ENCODE data around the gene ARHGEF39. TPM values are rescaled to one million over a fixed set of nuclear protein-coding genes. Genes with fewer than 3 reads are reported as not detected.
"Not testable (repeated sequence)": the region's sequence is repeated elsewhere in the genome, so short reads cannot be mapped to it uniquely, and the experiment has no call there.

The ARHGEF39 gene
- total RNA-seq, 5 donors from 2014 or later (not counting 1 experiment from before 2014, with no cell fraction given): 0.12 to 1.3 (median 0.57) TPM

- Histone ChIP-seq H3K36me3 (ENCODE audit: control insufficient read depth in 2 of 2, extremely low read depth in 1 of 2, insufficient read depth in 1 of 2, low read length in 1 of 2) (no peaks in the 10 kb centered on the region), H3K9me3 (no peaks in the 10 kb centered on the region), H3K27me3 (replicated peaks in 1 of 2; ENCODE audit: control insufficient read depth in 2 of 2, extremely low read depth in 1 of 2, insufficient read depth in 2 of 2, low read length in 1 of 2) (no peaks in the 10 kb centered on the region), H3K4me1 (ENCODE audit: control insufficient read depth in 1 of 2, extremely low read depth in 1 of 2, insufficient read depth in 2 of 2, low read length in 2 of 2) (peaks cover 23 to 42% of the 10 kb centered on the region in 2 experiments), H3K27ac (ENCODE audit: low read length) (peak overlapping the region; percentile 71), H3K4me3 (ENCODE audit: control insufficient read depth in 1 of 2, extremely low read depth in 1 of 2, low read length in 1 of 2) (no peak overlapping the region)
- peaks cover 9% of the 10 kb centered on the region for H3K36me3 Mint-ChIP-seq
- H3K4me1 Mint-ChIP-seq: peaks cover 65 to 73% (median 69%) of the 10 kb centered on the region in 3 donors
- DNase-seq (no peak), ATAC-seq (replicated peaks in 1 of 4) (no peak)
- H3K4me3 Mint-ChIP-seq: peak overlapping the region in 2 of 3 donors; percentile 29 to 65
- H3K27me3 Mint-ChIP-seq: no peaks in the 10 kb centered on the region
- peak overlapping the region; percentile 78 to 90 for H3K27ac Mint-ChIP-seq
- ChIA-PET POLR2A (interaction anchor here (0.5 to 1.4 kb wide), 4 partner anchors 18 to 203 kb away, joined by 3 to 4 read pairs (median 3); partner anchors contain the start of genes CCDC107 (in 1 of the 2) and RMRP (in 1 of the 2)), CTCF (interaction anchor here (0.6 to 2.0 kb wide), 7 partner anchors 17 to 993 kb away, joined by 3 to 13 read pairs (median 4); partner anchors contain the start of genes CCDC107 (in 1 of the 2) and RMRP (in 1 of the 2))
- H3K9me3 Mint-ChIP-seq: no peaks in the 10 kb centered on the region
- no CpG with 5 or more reads among the region's 1 CpG for WGBS (ENCODE audit: insufficient coverage)
Measured at GRCh38 chr9:35639631-35640030, 25.4 kb downstream of the ARHGEF39 start.

GRCh38 chr9:35639225-35639624, 25.8 kb downstream of the ARHGEF39 start:
- H3K9me3 ChIP-seq; DNase-seq; H3K27me3 ChIP-seq (replicated peaks in 1 of 2; ENCODE audit: control insufficient read depth in 2 of 2, extremely low read depth in 1 of 2, insufficient read depth in 2 of 2, low read length in 1 of 2); H3K36me3 Mint-ChIP-seq; H3K9me3 Mint-ChIP-seq; H3K4me3 ChIP-seq (ENCODE audit: control insufficient read depth in 1 of 2, extremely low read depth in 1 of 2, low read length in 1 of 2); H3K27me3 Mint-ChIP-seq; H3K36me3 ChIP-seq (ENCODE audit: control insufficient read depth in 2 of 2, extremely low read depth in 1 of 2, insufficient read depth in 1 of 2, low read length in 1 of 2): not testable (repeated sequence)
- WGBS (ENCODE audit: insufficient coverage): no CpG with 5 or more reads among the region's 1 CpG
- peak overlapping the region; percentile 78 to 90 for H3K27ac Mint-ChIP-seq
- peaks cover 61 to 70% (median 65%) of the 10 kb centered on the region in 3 donors for H3K4me1 Mint-ChIP-seq
- peak in 1 of 4 experiments; percentile 63 for ATAC-seq (replicated peaks in 1 of 4)
- peaks cover 20 to 37% of the 10 kb centered on the region in 2 experiments for H3K4me1 ChIP-seq (ENCODE audit: control insufficient read depth in 1 of 2, extremely low read depth in 1 of 2, insufficient read depth in 2 of 2, low read length in 2 of 2)
- POLR2A ChIA-PET: interaction anchor here in 1 of 2 donors (0.6 to 1.4 kb wide), 3 partner anchors 18 to 203 kb away, joined by 3 to 4 read pairs (median 3); partner anchors contain the start of genes CCDC107 and RMRP
- peak overlapping the region in 1 of 3 donors; percentile 65 for H3K4me3 Mint-ChIP-seq
- CTCF ChIA-PET: interaction anchor here in 1 of 2 donors (0.7 to 2.0 kb wide), 7 partner anchors 17 to 992 kb away, joined by 3 to 13 read pairs (median 4); partner anchors contain the start of genes CCDC107, CD72 and RMRP
- H3K27ac ChIP-seq (ENCODE audit: low read length): peak overlapping the region; percentile 71

- Mint-ChIP-seq H3K4me3 (peak overlapping the region in 2 of 3 donors; percentile 47 to 65), H3K27ac (peak overlapping the region; percentile 82 to 90), H3K4me1 (peaks cover 59 to 70% (median 64%) of the 10 kb centered on the region in 3 donors)
- not testable (repeated sequence) for H3K36me3 Mint-ChIP-seq; H3K9me3 ChIP-seq; H3K36me3 ChIP-seq (ENCODE audit: control insufficient read depth in 2 of 2, extremely low read depth in 1 of 2, insufficient read depth in 1 of 2, low read length in 1 of 2); H3K27me3 ChIP-seq (replicated peaks in 1 of 2; ENCODE audit: control insufficient read depth in 2 of 2, extremely low read depth in 1 of 2, insufficient read depth in 2 of 2, low read length in 1 of 2); H3K27me3 Mint-ChIP-seq; H3K9me3 Mint-ChIP-seq
- CTCF ChIA-PET: interaction anchor here (0.6 to 2.0 kb wide), 10 partner anchors 8 to 992 kb away, joined by 3 to 13 read pairs (median 4); partner anchors contain the start of genes CCDC107 (in 1 of the 2), CD72 (in 1 of the 2) and RMRP (in 1 of the 2)
- H3K27ac ChIP-seq (ENCODE audit: low read length): peak overlapping the region; percentile 71
- POLR2A ChIA-PET: interaction anchor here in 1 of 2 donors (0.7 kb wide), 2 partner anchors 8 to 92 kb away, joined by 3 to 11 read pairs; no protein-coding TSS in a partner anchor
- H3K4me3 ChIP-seq (ENCODE audit: control insufficient read depth in 1 of 2, extremely low read depth in 1 of 2, low read length in 1 of 2): peak overlapping the region in 1 of 2 donors; percentile 6
- peaks cover 20 to 37% of the 10 kb centered on the region in 2 experiments for H3K4me1 ChIP-seq (ENCODE audit: control insufficient read depth in 1 of 2, extremely low read depth in 1 of 2, insufficient read depth in 2 of 2, low read length in 2 of 2)
- no CpG with 5 or more reads among the region's 8 CpGs for WGBS (ENCODE audit: insufficient coverage)
- ATAC-seq (replicated peaks in 1 of 4) (peak; percentile 60 to 91 (median 82)), DNase-seq (peak in 23 of 35 experiments; percentile 16 to 69 (median 39))
Measured at GRCh38 chr9:35638751-35639150, 26.2 kb downstream of the ARHGEF39 start.

- peak overlapping the region; percentile 82 to 90 for H3K27ac Mint-ChIP-seq
- H3K9me3 ChIP-seq; DNase-seq; H3K36me3 Mint-ChIP-seq; H3K27me3 ChIP-seq (replicated peaks in 1 of 2; ENCODE audit: control insufficient read depth in 2 of 2, extremely low read depth in 1 of 2, insufficient read depth in 2 of 2, low read length in 1 of 2); H3K27me3 Mint-ChIP-seq; ATAC-seq (replicated peaks in 1 of 4); H3K4me3 ChIP-seq (ENCODE audit: control insufficient read depth in 1 of 2, extremely low read depth in 1 of 2, low read length in 1 of 2); POLR2A ChIA-PET; H3K36me3 ChIP-seq (ENCODE audit: control insufficient read depth in 2 of 2, extremely low read depth in 1 of 2, insufficient read depth in 1 of 2, low read length in 1 of 2); H3K9me3 Mint-ChIP-seq: not testable (repeated sequence)
- peak overlapping the region in 1 of 3 donors; percentile 65 for H3K4me3 Mint-ChIP-seq
- 96% methylated on average over 9 of the region's 9 CpGs for WGBS (ENCODE audit: insufficient coverage)
- CTCF ChIA-PET: interaction anchor here in 1 of 2 donors (1.1 kb wide), 1 partner anchor 10 kb away, joined by 3 read pairs; no protein-coding TSS in a partner anchor
- Histone ChIP-seq H3K4me1 (ENCODE audit: control insufficient read depth in 1 of 2, extremely low read depth in 1 of 2, insufficient read depth in 2 of 2, low read length in 2 of 2) (peaks cover 20 to 30% of the 10 kb centered on the region in 2 experiments), H3K27ac (ENCODE audit: low read length) (peak overlapping the region; percentile 71)
- peaks cover 50 to 69% (median 56%) of the 10 kb centered on the region in 3 donors for H3K4me1 Mint-ChIP-seq
Measured at GRCh38 chr9:35637427-35637955, 27.5 kb downstream of the ARHGEF39 start.

- Histone ChIP-seq H3K27ac (ENCODE audit: low read length) (peak overlapping the region; percentile 57), H3K4me1 (ENCODE audit: control insufficient read depth in 1 of 2, extremely low read depth in 1 of 2, insufficient read depth in 2 of 2, low read length in 2 of 2) (peaks cover 20 to 30% of the 10 kb centered on the region in 2 experiments)
- ATAC-seq (replicated peaks in 1 of 4); H3K4me3 ChIP-seq (ENCODE audit: control insufficient read depth in 1 of 2, extremely low read depth in 1 of 2, low read length in 1 of 2); H3K9me3 Mint-ChIP-seq; DNase-seq; H3K4me3 Mint-ChIP-seq; H3K9me3 ChIP-seq; H3K36me3 ChIP-seq (ENCODE audit: control insufficient read depth in 2 of 2, extremely low read depth in 1 of 2, insufficient read depth in 1 of 2, low read length in 1 of 2); H3K27me3 Mint-ChIP-seq; H3K36me3 Mint-ChIP-seq; H3K27me3 ChIP-seq (replicated peaks in 1 of 2; ENCODE audit: control insufficient read depth in 2 of 2, extremely low read depth in 1 of 2, insufficient read depth in 2 of 2, low read length in 1 of 2): not testable (repeated sequence)
- Mint-ChIP-seq H3K27ac (peak overlapping the region; percentile 41 to 82), H3K4me1 (peaks cover 50 to 69% (median 56%) of the 10 kb centered on the region in 3 donors)
- WGBS (ENCODE audit: insufficient coverage): 100% methylated on average over 2 of the region's 6 CpGs
- CTCF ChIA-PET: interaction anchor here in 1 of 2 donors (1.0 kb wide), 1 partner anchor 25 kb away, joined by 3 read pairs; no protein-coding TSS in a partner anchor
- POLR2A ChIA-PET: interaction anchor here in 1 of 2 donors (0.6 kb wide), 1 partner anchor 65 kb away, joined by 3 read pairs; no protein-coding TSS in a partner anchor
Measured at GRCh38 chr9:35636877-35637246, 28.1 kb downstream of the ARHGEF39 start.

- H3K27ac Mint-ChIP-seq: peak overlapping the region; percentile 41 to 82
- no peak for ATAC-seq (replicated peaks in 1 of 4)
Measured at GRCh38 chr9:35636135-35636876, 28.7 kb downstream of the ARHGEF39 start.

More at GRCh38 chr9:35636135-35636876, 28.7 kb downstream of the ARHGEF39 start:
- POLR2A ChIA-PET: interaction anchor here in 1 of 2 donors (0.6 kb wide), 1 partner anchor 65 kb away, joined by 3 read pairs; no protein-coding TSS in a partner anchor
- no peak for DNase-seq
- Histone ChIP-seq H3K36me3 (ENCODE audit: control insufficient read depth in 2 of 2, extremely low read depth in 1 of 2, insufficient read depth in 1 of 2, low read length in 1 of 2) (no peaks in the 10 kb centered on the region), H3K4me3 (ENCODE audit: control insufficient read depth in 1 of 2, extremely low read depth in 1 of 2, low read length in 1 of 2) (no peak overlapping the region), H3K4me1 (ENCODE audit: control insufficient read depth in 1 of 2, extremely low read depth in 1 of 2, insufficient read depth in 2 of 2, low read length in 2 of 2) (peaks cover 20 to 30% of the 10 kb centered on the region in 2 experiments), H3K27me3 (replicated peaks in 1 of 2; ENCODE audit: control insufficient read depth in 2 of 2, extremely low read depth in 1 of 2, insufficient read depth in 2 of 2, low read length in 1 of 2) (no peaks in the 10 kb centered on the region), H3K27ac (ENCODE audit: low read length) (peak overlapping the region; percentile 57), H3K9me3 (no peaks in the 10 kb centered on the region)
- 100% methylated on average over 1 of the region's 9 CpGs for WGBS (ENCODE audit: insufficient coverage)
- Mint-ChIP-seq H3K9me3 (no peaks in the 10 kb centered on the region), H3K4me1 (peaks cover 47 to 65% (median 52%) of the 10 kb centered on the region in 3 donors), H3K4me3 (no peak overlapping the region), H3K27me3 (no peaks in the 10 kb centered on the region), H3K36me3 (peaks cover 9% of the 10 kb centered on the region)
- CTCF ChIA-PET: interaction anchor here in 1 of 2 donors (1.0 kb wide), 1 partner anchor 25 kb away, joined by 3 read pairs; no protein-coding TSS in a partner anchor

All from T-cell (primary cell).